OCI-LY1 (cell line): Measurements from ENCODE around the gene CDH13.

Experiments used
- H2AFZ ChIP-seq: fragments of 200-600 bp; sonication (generic), shearing (Covaris generic); 2 replicates; pipeline ENCODE4 v1.6.0; 2014; ENCODE audit warnings: antibody characterized with exemption, mild to moderate bottlenecking, low read length
- H3F3A ChIP-seq: fragments of 200-600 bp; sonication (generic), shearing (Covaris generic); 2 replicates; pipeline ENCODE4 v1.6.0; 2014; ENCODE audit warnings: mild to moderate bottlenecking, antibody characterized with exemption, low read length, moderate library complexity; ENCODE audit not compliant: insufficient read depth
- H3K27ac ChIP-seq: fragments of 200-600 bp; sonication (generic); 2 replicates; pipeline ENCODE4 v1.5.1; 2014; ENCODE audit warnings: low read length, mixed run types, mild to moderate bottlenecking, low read depth; ENCODE audit not compliant: poor library complexity, severe bottlenecking
- H3K27me3 ChIP-seq: fragments of 200-600 bp; sonication (generic); 2 replicates; pipeline ENCODE4 v1.6.0; 2014; ENCODE audit warnings: antibody characterized with exemption, mild to moderate bottlenecking, low read length, moderate library complexity; ENCODE audit not compliant: insufficient read depth
- H3K36me3 ChIP-seq: fragments of 200-600 bp; sonication (generic); 2 replicates; pipeline ENCODE4 v1.6.1; 2014; ENCODE audit warnings: mild to moderate bottlenecking, antibody characterized with exemption, low read length, moderate library complexity, mixed read lengths; ENCODE audit not compliant: insufficient read depth
- H3K4me1 ChIP-seq: fragments of 200-600 bp; sonication (generic); 2 replicates; pipeline ENCODE4 v1.5.1; 2014; ENCODE audit warnings: mild to moderate bottlenecking, low read length, moderate library complexity; ENCODE audit not compliant: insufficient read depth, severe bottlenecking
- H3K4me2 ChIP-seq: fragments of 200-600 bp; sonication (generic), shearing (Covaris generic); 2 replicates; pipeline ENCODE4 v1.6.1; 2014; ENCODE audit warnings: low read length
- H3K4me3 ChIP-seq: fragments of 200-600 bp; sonication (generic); 2 replicates; pipeline ENCODE4 v1.5.1; 2014; ENCODE audit warnings: low read length, low read depth, mild to moderate bottlenecking, mixed read lengths; ENCODE audit not compliant: poor library complexity, severe bottlenecking
- H3K79me2 ChIP-seq: fragments of 200-600 bp; shearing (Covaris generic); 2 replicates; pipeline ENCODE4 v1.6.1; 2016; ENCODE audit warnings: mixed run types, low read length, mixed read lengths; ENCODE audit not compliant: insufficient read depth
- H3K9ac ChIP-seq: fragments of 200-600 bp; sonication (generic), shearing (Covaris generic); 2 replicates; pipeline ENCODE4 v1.6.1; 2014; ENCODE audit warnings: mild to moderate bottlenecking, low read length, mixed read lengths
- H3K9me2 ChIP-seq: fragments of 200-600 bp; sonication (generic), shearing (Covaris generic); 2 replicates; pipeline ENCODE4 v1.6.1; 2014; ENCODE audit warnings: low read depth, mild to moderate bottlenecking, low read length, mixed read lengths
- H3K9me3 ChIP-seq: fragments of 200-600 bp; shearing (Covaris generic); 2 replicates; pipeline ENCODE4 v1.6.1; 2014; ENCODE audit warnings: low read length, mixed read lengths
- H4K20me1 ChIP-seq: fragments of 200-600 bp; sonication (generic), shearing (Covaris generic); 2 replicates; pipeline ENCODE4 v1.6.0; 2016; ENCODE audit warnings: mild to moderate bottlenecking, low read length; ENCODE audit not compliant: insufficient read depth
- EZH2 ChIP-seq: fragments of 200-600 bp; sonication (generic), shearing (Covaris generic); IDR thresholded peaks from 2 replicates; pipeline ENCODE4 v1.8.0; 2017; ENCODE audit warnings: borderline replicate concordance, mixed run types, mild to moderate bottlenecking, antibody characterized with exemption, low read length, moderate library complexity, mixed read lengths
- TF ChIP-seq, protein P1 (sequence below): fragments of 200-600 bp; sonication (generic), shearing (Covaris generic); IDR thresholded peaks from 2 replicates; pipeline ENCODE4 v1.5.1; 2017; ENCODE audit warnings: mild to moderate bottlenecking, antibody characterized with exemption, low read length, moderate library complexity, mixed read lengths

Gene CDH13

DNA sequence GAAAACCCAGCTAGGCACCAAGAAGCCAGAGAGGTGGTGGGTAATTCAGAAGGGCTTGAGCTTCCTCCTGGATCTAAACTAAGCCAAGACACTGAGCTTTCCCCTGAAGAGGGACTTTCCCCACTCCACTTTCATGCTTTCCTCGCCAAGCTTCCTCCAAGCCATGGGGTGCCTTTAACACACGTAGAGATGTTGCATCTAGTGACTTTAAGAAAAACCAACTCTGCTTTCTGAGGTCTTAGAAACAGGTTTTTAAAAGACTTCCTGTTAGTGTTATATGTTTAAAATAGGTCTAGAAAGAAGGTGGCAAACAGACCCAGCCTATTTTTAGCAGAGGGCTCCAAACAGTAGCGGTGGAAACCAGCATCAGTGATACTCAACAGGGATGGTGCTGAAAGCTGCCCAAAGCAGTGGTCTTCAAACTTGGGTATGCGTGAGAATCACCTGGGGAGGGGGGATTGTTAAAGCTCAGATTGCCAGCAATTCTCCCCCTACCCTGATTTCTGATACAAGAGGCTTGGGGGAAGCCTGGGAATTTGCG lies 585.6 kb downstream of the CDH13 start:
- Histone ChIP-seq H3K4me2 (no peak overlapping the region), H3K9me3 (no peaks in the 10 kb centered on the region), H3K27me3 (no peaks in the 10 kb centered on the region), H4K20me1 (no peaks in the 10 kb centered on the region), H3F3A (no peaks in the 10 kb centered on the region), H2AFZ (no peak overlapping the region), H3K27ac (no peak overlapping the region), H3K4me1 (no peaks in the 10 kb centered on the region), H3K36me3 (no peaks in the 10 kb centered on the region), H3K79me2 (no peaks in the 10 kb centered on the region), H3K9me2 (no peaks in the 10 kb centered on the region), H3K4me3 (no peak overlapping the region), H3K9ac (no peak overlapping the region)
- TF ChIP-seq, protein P1, sequence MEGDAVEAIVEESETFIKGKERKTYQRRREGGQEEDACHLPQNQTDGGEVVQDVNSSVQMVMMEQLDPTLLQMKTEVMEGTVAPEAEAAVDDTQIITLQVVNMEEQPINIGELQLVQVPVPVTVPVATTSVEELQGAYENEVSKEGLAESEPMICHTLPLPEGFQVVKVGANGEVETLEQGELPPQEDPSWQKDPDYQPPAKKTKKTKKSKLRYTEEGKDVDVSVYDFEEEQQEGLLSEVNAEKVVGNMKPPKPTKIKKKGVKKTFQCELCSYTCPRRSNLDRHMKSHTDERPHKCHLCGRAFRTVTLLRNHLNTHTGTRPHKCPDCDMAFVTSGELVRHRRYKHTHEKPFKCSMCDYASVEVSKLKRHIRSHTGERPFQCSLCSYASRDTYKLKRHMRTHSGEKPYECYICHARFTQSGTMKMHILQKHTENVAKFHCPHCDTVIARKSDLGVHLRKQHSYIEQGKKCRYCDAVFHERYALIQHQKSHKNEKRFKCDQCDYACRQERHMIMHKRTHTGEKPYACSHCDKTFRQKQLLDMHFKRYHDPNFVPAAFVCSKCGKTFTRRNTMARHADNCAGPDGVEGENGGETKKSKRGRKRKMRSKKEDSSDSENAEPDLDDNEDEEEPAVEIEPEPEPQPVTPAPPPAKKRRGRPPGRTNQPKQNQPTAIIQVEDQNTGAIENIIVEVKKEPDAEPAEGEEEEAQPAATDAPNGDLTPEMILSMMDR, result no peak
- no peak for TF ChIP-seq EZH2

DNA sequence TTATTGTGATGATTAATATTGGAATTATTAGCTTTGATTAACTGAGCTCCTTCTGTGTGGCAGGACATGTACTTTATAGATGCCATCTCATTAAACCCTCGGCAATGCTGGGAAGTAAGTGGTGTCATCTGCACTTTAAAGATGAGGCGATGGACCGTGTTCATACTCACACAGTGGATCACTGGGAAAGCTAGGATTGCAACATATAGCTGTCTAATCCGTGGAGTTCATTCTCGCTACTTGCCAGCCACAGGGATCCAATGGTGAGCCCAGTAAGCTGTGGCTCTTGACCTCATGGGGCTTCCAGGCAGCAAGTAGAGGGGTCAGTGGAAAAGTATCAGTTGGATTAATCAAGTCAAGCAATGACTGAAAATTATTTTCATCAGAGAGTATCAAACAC lies 587.9 kb downstream of the CDH13 start:
- Histone ChIP-seq H3K79me2 (no peaks in the 10 kb centered on the region), H3K4me3 (no peak overlapping the region), H2AFZ (no peak overlapping the region), H3K9me2 (no peaks in the 10 kb centered on the region), H3K9me3 (no peaks in the 10 kb centered on the region), H4K20me1 (no peaks in the 10 kb centered on the region), H3K9ac (no peak overlapping the region), H3K4me2 (no peak overlapping the region), H3K27ac (no peak overlapping the region), H3K27me3 (no peaks in the 10 kb centered on the region), H3F3A (no peaks in the 10 kb centered on the region), H3K4me1 (no peaks in the 10 kb centered on the region), H3K36me3 (no peaks in the 10 kb centered on the region)
- TF ChIP-seq, protein P1, result no peak
- no peak for TF ChIP-seq EZH2

DNA sequence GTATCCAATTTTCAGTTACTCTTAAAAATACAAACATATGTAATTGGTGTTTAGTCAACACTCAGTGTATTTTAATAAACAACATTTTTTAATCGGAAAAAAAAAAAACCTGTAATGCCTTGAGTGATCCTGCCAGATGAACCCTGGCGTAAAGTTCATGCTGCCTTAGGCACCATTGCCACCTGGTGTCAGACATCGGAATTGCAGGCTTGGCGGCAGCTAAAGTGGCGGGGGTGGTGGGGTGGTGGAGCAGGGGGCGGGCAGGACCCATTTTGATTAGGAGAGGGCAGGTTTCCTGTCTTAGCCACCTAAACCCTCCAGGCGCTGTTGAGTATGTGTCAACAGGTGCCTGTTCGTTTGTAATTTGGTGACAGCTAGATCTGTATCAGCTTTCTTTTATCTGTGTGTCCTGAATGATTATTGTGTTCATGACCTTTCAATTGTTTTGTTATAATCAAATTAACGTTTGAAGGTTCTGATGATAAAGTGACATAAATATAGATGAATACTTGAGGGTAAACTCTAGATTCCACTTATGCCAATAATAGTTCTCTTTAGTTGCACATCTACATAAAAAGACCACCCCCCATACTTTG lies 588.7 kb downstream of the CDH13 start:
- no peaks in the 10 kb centered on the region for H3F3A ChIP-seq
- no peak overlapping the region for H3K27ac ChIP-seq
- no peak overlapping the region for H3K4me2 ChIP-seq
- no peak for TF ChIP-seq EZH2
- TF ChIP-seq, protein P1, result peak; percentile 83
- no peaks in the 10 kb centered on the region for H4K20me1 ChIP-seq
- no peaks in the 10 kb centered on the region for H3K9me2 ChIP-seq
- H3K79me2 ChIP-seq, result no peaks in the 10 kb centered on the region
- H2AFZ ChIP-seq, result no peak overlapping the region
- no peaks in the 10 kb centered on the region for H3K36me3 ChIP-seq
- H3K4me3 ChIP-seq, result no peak overlapping the region
- H3K9me3 ChIP-seq, result no peaks in the 10 kb centered on the region
- H3K9ac ChIP-seq, result no peak overlapping the region
- no peaks in the 10 kb centered on the region for H3K27me3 ChIP-seq
- H3K4me1 ChIP-seq, result no peaks in the 10 kb centered on the region
